ENCODE results near the gene HTR7. TPM values are rescaled to one million over a fixed set of nuclear protein-coding genes. Genes with fewer than 3 reads are reported as not detected.

HTR7 gene
- total and polyA plus RNA-seq, 2 donors from 2014 or later: 0.38 TPM; not detected in 1

GRCh38 chr10:90805206-90805605 lies 52.6 kb downstream of the HTR7 start:
- DNase-seq: no peak
- no peak for TF ChIP-seq CTCF (IDR thresholded peaks at IDR 0.05; ENCODE audit: borderline replicate concordance, extremely low read depth, insufficient read depth)
- H3K36me3 ChIP-seq (ENCODE audit: control insufficient read depth in 2 of 3, insufficient read depth in 3 of 3, low read length in 3 of 3): no peaks in the 10 kb centered on the region
- no peak overlapping the region for H3K27ac ChIP-seq (ENCODE audit: low read depth in 2 of 2, low read length in 2 of 2)
- H3K9me3 ChIP-seq (ENCODE audit: control insufficient read depth in 2 of 3, insufficient read depth in 1 of 3, low read length in 3 of 3): peaks cover 0 to 8% (median 0%) of the 10 kb centered on the region in 3 donors
- no peak overlapping the region for H3K9ac ChIP-seq (ENCODE audit: low read length in 3 of 3)
- no peak for FAIRE-seq
- no peaks in the 10 kb centered on the region for H3K27me3 ChIP-seq (ENCODE audit: control insufficient read depth, insufficient read depth, low read length)
- intact Hi-C loops (cut with DNase I): no loop called here
- no peaks in the 10 kb centered on the region for H3K4me1 ChIP-seq (ENCODE audit: control insufficient read depth in 2 of 3, insufficient read depth in 2 of 3, low read depth in 1 of 3, low read length in 3 of 3)
- H3K4me3 ChIP-seq (ENCODE audit: low read length in 3 of 3): no peak overlapping the region

GRCh38 chr10:90804354-90804753 lies 53.5 kb downstream of the HTR7 start:
- no peak overlapping the region for H3K9ac ChIP-seq (ENCODE audit: low read length in 3 of 3)
- H3K36me3 ChIP-seq (ENCODE audit: control insufficient read depth in 2 of 3, insufficient read depth in 3 of 3, low read length in 3 of 3): no peaks in the 10 kb centered on the region
- TF ChIP-seq CTCF (IDR thresholded peaks at IDR 0.05; ENCODE audit: borderline replicate concordance, extremely low read depth, insufficient read depth): no peak
- no peaks in the 10 kb centered on the region for H3K4me1 ChIP-seq (ENCODE audit: control insufficient read depth in 2 of 3, insufficient read depth in 2 of 3, low read depth in 1 of 3, low read length in 3 of 3)
- H3K4me3 ChIP-seq (ENCODE audit: low read length in 3 of 3): no peak overlapping the region
- DNase-seq: no peak
- no peak overlapping the region for H3K27ac ChIP-seq (ENCODE audit: low read depth in 2 of 2, low read length in 2 of 2)
- intact Hi-C loops (cut with DNase I): no loop called here
- no peak for FAIRE-seq
- no peaks in the 10 kb centered on the region for H3K27me3 ChIP-seq (ENCODE audit: control insufficient read depth, insufficient read depth, low read length)
- peaks cover 0 to 8% (median 0%) of the 10 kb centered on the region in 3 donors for H3K9me3 ChIP-seq (ENCODE audit: control insufficient read depth in 2 of 3, insufficient read depth in 1 of 3, low read length in 3 of 3)

- intact Hi-C loops (cut with DNase I): no loop called here
- DNase-seq (no peak), FAIRE-seq (no peak)
- no peak overlapping the region for H3K4me3 ChIP-seq (ENCODE audit: low read length in 3 of 3)
- H3K27ac ChIP-seq (ENCODE audit: low read depth in 2 of 2, low read length in 2 of 2): no peak overlapping the region
- no peak overlapping the region for H3K9ac ChIP-seq (ENCODE audit: low read length in 3 of 3)
- no peak for TF ChIP-seq CTCF (IDR thresholded peaks at IDR 0.05; ENCODE audit: borderline replicate concordance, extremely low read depth, insufficient read depth)
- H3K27me3 ChIP-seq (ENCODE audit: control insufficient read depth, insufficient read depth, low read length): no peaks in the 10 kb centered on the region
- H3K36me3 ChIP-seq (ENCODE audit: control insufficient read depth in 2 of 3, insufficient read depth in 3 of 3, low read length in 3 of 3): no peaks in the 10 kb centered on the region
- peaks cover 0 to 8% (median 0%) of the 10 kb centered on the region in 3 donors for H3K9me3 ChIP-seq (ENCODE audit: control insufficient read depth in 2 of 3, insufficient read depth in 1 of 3, low read length in 3 of 3)
- H3K4me1 ChIP-seq (ENCODE audit: control insufficient read depth in 2 of 3, insufficient read depth in 2 of 3, low read depth in 1 of 3, low read length in 3 of 3): no peaks in the 10 kb centered on the region
Observed at GRCh38 chr10:90801608-90802007, 56.2 kb downstream of the HTR7 start.

- intact Hi-C loops (cut with DNase I): no loop called here
- Histone ChIP-seq H3K27me3 (ENCODE audit: control insufficient read depth, insufficient read depth, low read length) (no peaks in the 10 kb centered on the region), H3K9me3 (ENCODE audit: control insufficient read depth in 2 of 3, insufficient read depth in 1 of 3, low read length in 3 of 3) (peaks cover 0 to 8% (median 0%) of the 10 kb centered on the region in 3 donors), H3K27ac (ENCODE audit: low read depth in 2 of 2, low read length in 2 of 2) (no peak overlapping the region), H3K36me3 (ENCODE audit: control insufficient read depth in 2 of 3, insufficient read depth in 3 of 3, low read length in 3 of 3) (no peaks in the 10 kb centered on the region), H3K4me1 (ENCODE audit: control insufficient read depth in 2 of 3, insufficient read depth in 2 of 3, low read depth in 1 of 3, low read length in 3 of 3) (no peaks in the 10 kb centered on the region), H3K4me3 (ENCODE audit: low read length in 3 of 3) (no peak overlapping the region), H3K9ac (ENCODE audit: low read length in 3 of 3) (no peak overlapping the region)
- FAIRE-seq: no peak
- no peak for DNase-seq
- no peak for TF ChIP-seq CTCF (IDR thresholded peaks at IDR 0.05; ENCODE audit: borderline replicate concordance, extremely low read depth, insufficient read depth)
Observed at GRCh38 chr10:90800232-90800796, 57.5 kb downstream of the HTR7 start.

All from kidney (tissue), 14 donors.